K562 (cell line): Measurements from ENCODE around the gene PNRC2. TPM values are rescaled to one million over a fixed set of nuclear protein-coding genes. Genes with fewer than 3 reads are reported as not detected.
A peak's percentile ranks its signal among the peaks of the same experiment; 100 is the strongest.

Experiments
- ATAC-seq: fragments of 200-7000 bp; cut with Tn5 transposase; 3 replicates; pipeline ENCODE4 v1.9.1; 2020; ENCODE audit warnings: moderate library complexity
- BruUV-seq: library from RNA; stranded (reverse); fragments of 400-500 nt; replicated peaks from 2 replicates; lab custom pipeline; 2021; lab: Mats Ljungman, UMichigan
- CTCF ChIA-PET: fragments of 300-600 bp; formaldehyde crosslinking; extraction: SDS; loops from one replicate; lab custom pipeline; 2021; ENCODE audit warnings: low intra/inter-chr PET ratio; lab: Yijun Ruan, JAX
- POLR2A ChIA-PET: fragments of 300-600, 350-650 bp; sonication (Branson Sonifier 250); formaldehyde crosslinking; extraction: SDS; loops from one replicate; lab custom pipeline; 2021; ENCODE audit warnings: antibody characterized with exemption, inconsistent platforms; lab: Yijun Ruan, JAX
- DNase-seq, 4 experiments: peaks; one replicate each; pipeline versions ENCODE4 v3.0.0 to v3.0.0-alpha.2; 2011 to 2018; ENCODE audit warnings: low spot score in 3 of 4, mixed read lengths in 3 of 4; ENCODE audit errors: extremely low read depth in 1 of 4
- FAIRE-seq: peaks from 2 replicates; lab custom pipeline; 2011; peaks lifted over from hg19 to GRCh38; lab: Jason Lieb, UNC
- H2AFZ ChIP-seq: 2 replicates; pipeline ENCODE4 v1.6.0; 2011; ENCODE audit warnings: low read depth, low read length, control low read depth, inconsistent platforms
- H3K27ac ChIP-seq: fragments of 200-600 bp; 3 replicates; pipeline ENCODE4 v1.8.0; 2011; ENCODE audit warnings: low read depth, mild to moderate bottlenecking, control low read depth, inconsistent platforms, low read length, moderate library complexity, mixed read lengths; ENCODE audit errors: extremely low read depth
- H3K27me3 ChIP-seq, 2 experiments: fragments of 300-600 bp in 1 of 2; 2 replicates in 1 of 2; 3 replicates in 1 of 2; pipeline versions ENCODE4 v1.6.0 to v1.8.0; 2011; ENCODE audit warnings: inconsistent platforms in 2 of 2, low read length in 2 of 2, mild to moderate bottlenecking in 1 of 2, mixed read lengths in 1 of 2, moderate library complexity in 1 of 2; ENCODE audit not compliant: control insufficient read depth in 2 of 2, insufficient read depth in 2 of 2
- H3K36me3 ChIP-seq: fragments of 300-600 bp; 3 replicates; pipeline ENCODE4 v1.8.0; 2011; ENCODE audit warnings: mild to moderate bottlenecking, low read length, inconsistent platforms; ENCODE audit not compliant: control insufficient read depth, insufficient read depth
- H3K4me1 ChIP-seq, 2 experiments: fragments of 200-600 bp in 1 of 2; replicated peaks in 1 of 2; 2 replicates in 1 of 2; 3 replicates in 1 of 2; pipeline versions ENCODE4 v1.5.1 to v1.8.0; 2011; ENCODE audit warnings: inconsistent platforms in 2 of 2, low read length in 2 of 2, mild to moderate bottlenecking in 1 of 2, mixed read lengths in 1 of 2, moderate library complexity in 1 of 2; ENCODE audit not compliant: control insufficient read depth in 2 of 2, insufficient read depth in 2 of 2
- H3K4me2 ChIP-seq: 2 replicates; pipeline ENCODE4 v1.6.1; 2011; ENCODE audit warnings: low read length, control low read depth, inconsistent platforms, mixed read lengths; ENCODE audit not compliant: insufficient read depth
- H3K4me3 ChIP-seq: fragments of 200-600 bp; sonication (generic), shearing (Covaris generic); 2 replicates; pipeline ENCODE4 v1.5.1; 2016; ENCODE audit warnings: control low read depth, inconsistent platforms
- H3K79me2 ChIP-seq: fragments of 200-600 bp; 3 replicates; pipeline ENCODE4 v1.8.0; 2011; ENCODE audit warnings: low read length, inconsistent platforms; ENCODE audit not compliant: control insufficient read depth, insufficient read depth
- H3K9ac ChIP-seq, 2 experiments: 2 replicates each; pipeline versions ENCODE4 v1.6.0 to v1.6.1; 2011; ENCODE audit warnings: low read depth in 2 of 2, low read length in 2 of 2, control low read depth in 1 of 2, inconsistent platforms in 1 of 2, mild to moderate bottlenecking in 1 of 2, mixed read lengths in 1 of 2; ENCODE audit not compliant: insufficient read depth in 1 of 2
- H3K9me1 ChIP-seq: one replicate; pipeline ENCODE4 v1.6.0; 2011; ENCODE audit warnings: inconsistent platforms, mild to moderate bottlenecking, low read length, moderate library complexity; ENCODE audit not compliant: control insufficient read depth, insufficient read depth
- H3K9me3 ChIP-seq: replicated peaks from 2 replicates; pipeline ENCODE4 v1.5.1; 2011; ENCODE audit warnings: low read depth, low read length, inconsistent platforms; ENCODE audit not compliant: control insufficient read depth, insufficient read depth
- H4K20me1 ChIP-seq: replicated peaks from 2 replicates; pipeline ENCODE4 v1.6.1; 2011; ENCODE audit warnings: low read length, inconsistent platforms, mixed read lengths; ENCODE audit not compliant: control insufficient read depth, insufficient read depth
- ARID4B ChIP-seq: sonication (generic); formaldehyde crosslinking; IDR thresholded peaks from 2 replicates; pipeline ENCODE4 v1.8.0; 2022; ENCODE audit warnings: mild to moderate bottlenecking, missing genetic modification reagents
- BCOR ChIP-seq: fragments of 450-650 bp; IDR thresholded peaks from 2 replicates; pipeline ENCODE4 v1.6.1; 2016
- HDGF ChIP-seq: fragments of 450-650 bp; IDR thresholded peaks from 2 replicates; pipeline ENCODE4 v1.6.1; 2016
- NCOA6 ChIP-seq: fragments of 450-650 bp; IDR thresholded peaks from 2 replicates; pipeline ENCODE4 v1.6.1; 2017; ENCODE audit warnings: mild to moderate bottlenecking
- PBX2 ChIP-seq, 2 experiments: IDR thresholded peaks in 1 of 2; conservative IDR thresholded peaks in 1 of 2; 2 replicates each; pipeline ENCODE4 v1.6.1; 2016; ENCODE audit warnings: low read depth in 2 of 2, mild to moderate bottlenecking in 1 of 2, missing compliant biosample characterization in 1 of 2, missing genetic modification characterization in 1 of 2, moderate library complexity in 1 of 2
- PKNOX1 ChIP-seq: fragments of 450-650 bp; IDR thresholded peaks from 2 replicates; pipeline ENCODE4 v1.6.1; 2016
- TEAD2 ChIP-seq: fragments of 450-650 bp; IDR thresholded peaks from 2 replicates; pipeline ENCODE4 v1.6.1; 2016; ENCODE audit warnings: missing genetic modification characterization, control low read depth, missing compliant biosample characterization
- ZFP91 ChIP-seq: sonication (generic); formaldehyde crosslinking; IDR thresholded peaks from 2 replicates; pipeline ENCODE4 v1.8.0; 2022; ENCODE audit warnings: mild to moderate bottlenecking, missing genetic modification reagents
- WGBS: fragments of 100-300 bp; shearing (Covaris generic); methylation state at CpG from one replicate; pipeline ENCODE4 v1.1.6; 2016; ENCODE audit warnings: low coverage, mixed read lengths; ENCODE audit not compliant: insufficient coverage; ENCODE audit errors: missing lambda C conversion rate; 5-methylcytosine and 5-hydroxymethylcytosine counted together
- in situ Hi-C: fragments of 300-500 bp; cut with MboI; formaldehyde crosslinking; loops from 4 replicates; pipeline ENCODE4 v1.15.0; 2018; ENCODE audit warnings: inconsistent platforms, mixed read lengths
- intact Hi-C: fragments of 100-400 bp; cut with micrococcal nuclease; formaldehyde crosslinking; loops from 2 replicates; pipeline ENCODE4 v1.14.2; 2022
- polyA plus RNA-seq, 8 experiments: library from polyadenylated mRNA; depleted of rRNA in 4 of 8; stranded (reverse) in 5 of 8; unstranded in 3 of 8; fragments of >200 nt; fragmentation: Nextera tagmentation in 2 of 8; fragmentation: Illumina TruSeq in 1 of 8; extraction: Ambion mirVana in 2 of 8; extraction: Trizol in 1 of 8; gene quantifications; 2 replicates each; pipeline versions ENCODE4 v1.2.1 to v1.2.3, GENCODE V29; 2011 to 2014; ENCODE audit warnings: inconsistent platforms in 1 of 8, missing spikeins in 1 of 8
- total RNA-seq, 7 experiments: library from RNA; depleted of rRNA in 6 of 7; stranded (reverse); fragments of >200 nt in 6 of 7; fragmentation: Illumina TruSeq in 2 of 7; extraction: Trizol in 2 of 7; gene quantifications; 2 replicates each; pipeline versions ENCODE4 v1.2.1 to v1.2.3, GENCODE V29; 2011 to 2021; ENCODE audit warnings: low replicate concordance in 1 of 7

Gene PNRC2
- total and polyA plus RNA-seq, 9 of the 15 experiments (the other 6 are each of a cell fraction or from before 2014, with no cell fraction given): 127 to 303 (median 203) TPM

- ATAC-seq (peak; percentile 18; the same call in 1 of the 3 replicates), DNase-seq (peak; percentile 38 to 66 (median 56)), FAIRE-seq (peak; percentile 57)
- Histone ChIP-seq H3K4me3 (no peak overlapping the region), H3K36me3 (no peaks in the 10 kb centered on the region), H3K27ac (no peak overlapping the region; the same call in 2 of the 3 replicates), H3K4me1 (peaks cover 37 to 44% of the 10 kb centered on the region in 2 experiments), H3K27me3 (no peaks in the 10 kb centered on the region), H3K4me2 (peak overlapping the region; percentile 17; the same call in 1 of the 2 replicates), H3K9ac (peak overlapping the region; percentile 7 to 39; a peak in 1 of 4 replicates), H3K9me1 (no peaks in the 10 kb centered on the region), H3K79me2 (no peaks in the 10 kb centered on the region), H3K9me3 (no peaks in the 10 kb centered on the region), H4K20me1 (no peaks in the 10 kb centered on the region), H2AFZ (peak overlapping the region; percentile 86)
- POLR2A ChIA-PET: interaction anchor here (0.6 to 1.8 kb wide), 7 partner anchors 9 to 132 kb away, joined by 3 to 8 read pairs (median 4); partner anchors contain the start of gene PITHD1
- CTCF ChIA-PET: interaction anchor here (0.6 kb wide), 1 partner anchor 799 kb away, joined by 3 read pairs; no protein-coding TSS in a partner anchor
- intact Hi-C loops (no loop called here), in situ Hi-C loops (no loop called here)
- 37% methylated on average over 11 of the region's 11 CpGs for WGBS
- BruUV-seq: no TSS peak
- TF ChIP-seq HDGF: no peak
- peak; percentile 23; the same call in 1 of the 2 replicates for TF ChIP-seq BCOR
- TF ChIP-seq NCOA6: no peak
- no peak for TF ChIP-seq ZFP91 (CRISPR knock-in tag)
- peak; percentile 38 for TF ChIP-seq PKNOX1
- TF ChIP-seq PBX2 (CRISPR knock-in tag; IDR thresholded peaks at IDR 0.05; ENCODE audit: low read depth): no peak
- TF ChIP-seq PBX2 (tag; conservative IDR thresholded peaks at IDR 0.05; ENCODE audit: low read depth): 0 out of 2 replicates have a peak, but pooled peaks have one; percentile 6
- no peak for TF ChIP-seq ARID4B (CRISPR knock-in tag)
- TF ChIP-seq TEAD2 (tag): no peak
These were observed 48.9 kb upstream of the PNRC2 start for GRCh38 chr1:23910553-23911246.
